ENCODE data around the gene DUOX2.

DUOX2 gene

GRCh38 chr15:45114076-45114750, at the start of gene DUOX2, which contains the start of gene DUOXA2:
Gene DUOX2 (minus strand): TSS chr15:45114172. CDS start chr15:45113411, 761 bp downstream.
Gene DUOXA2 (plus strand): TSS chr15:45114326. CDS start chr15:45114606, 280 bp downstream.
- Histone ChIP-seq H3K9ac (ENCODE audit: low read depth, low read length) (no peak within 1 kb of the TSS), H3K9me3 (ENCODE audit: control insufficient read depth, insufficient read depth, low read length) (no peaks in the 10 kb centered on the region), H3K4me3 (ENCODE audit: low read depth, low read length) (peak within 1 kb of the TSS; percentile 37), H3K27ac (ENCODE audit: low read depth, low read length) (no peak within 1 kb of the TSS), H3K4me1 (ENCODE audit: control insufficient read depth, insufficient read depth, low read length) (peaks cover 28% of the 10 kb centered on the region), H3K27me3 (ENCODE audit: control insufficient read depth, insufficient read depth, low read length) (peaks cover 98% of the 10 kb centered on the region), H3K36me3 (ENCODE audit: control insufficient read depth, insufficient read depth, low read length) (no peaks in the 10 kb centered on the region)

- H3K9ac ChIP-seq (ENCODE audit: low read depth, low read length), result no peak overlapping the region
- peaks cover 14% of the 10 kb centered on the region for H3K4me1 ChIP-seq (ENCODE audit: control insufficient read depth, insufficient read depth, low read length)
These were observed 49.5 kb upstream of the DUOX2 start for GRCh38 chr15:45163508-45163856.

GRCh38 chr15:45162771-45163507, 49.0 kb upstream of the DUOX2 start:
- no peak overlapping the region for H3K4me3 ChIP-seq (ENCODE audit: low read depth, low read length)
- H3K9ac ChIP-seq (ENCODE audit: low read depth, low read length), result no peak overlapping the region
- H3K36me3 ChIP-seq (ENCODE audit: control insufficient read depth, insufficient read depth, low read length), result no peaks in the 10 kb centered on the region
- H3K27ac ChIP-seq (ENCODE audit: low read depth, low read length), result peak overlapping the region; percentile 8
- peaks cover 15% of the 10 kb centered on the region for H3K4me1 ChIP-seq (ENCODE audit: control insufficient read depth, insufficient read depth, low read length)
- no peaks in the 10 kb centered on the region for H3K27me3 ChIP-seq (ENCODE audit: control insufficient read depth, insufficient read depth, low read length)
- no peaks in the 10 kb centered on the region for H3K9me3 ChIP-seq (ENCODE audit: control insufficient read depth, insufficient read depth, low read length)

More at GRCh38 chr15:45163508-45163856, 49.5 kb upstream of the DUOX2 start:
- no peak overlapping the region for H3K4me3 ChIP-seq (ENCODE audit: low read depth, low read length)
- H3K27ac ChIP-seq (ENCODE audit: low read depth, low read length), result no peak overlapping the region
- H3K9me3 ChIP-seq (ENCODE audit: control insufficient read depth, insufficient read depth, low read length), result no peaks in the 10 kb centered on the region
- H3K36me3 ChIP-seq (ENCODE audit: control insufficient read depth, insufficient read depth, low read length), result no peaks in the 10 kb centered on the region
- no peaks in the 10 kb centered on the region for H3K27me3 ChIP-seq (ENCODE audit: control insufficient read depth, insufficient read depth, low read length)

GRCh38 chr15:45161666-45162065, 47.7 kb upstream of the DUOX2 start:
- Histone ChIP-seq H3K36me3 (ENCODE audit: control insufficient read depth, insufficient read depth, low read length) (no peaks in the 10 kb centered on the region), H3K4me1 (ENCODE audit: control insufficient read depth, insufficient read depth, low read length) (peaks cover 14% of the 10 kb centered on the region), H3K9ac (ENCODE audit: low read depth, low read length) (no peak overlapping the region), H3K9me3 (ENCODE audit: control insufficient read depth, insufficient read depth, low read length) (no peaks in the 10 kb centered on the region), H3K27ac (ENCODE audit: low read depth, low read length) (no peak overlapping the region), H3K4me3 (ENCODE audit: low read depth, low read length) (no peak overlapping the region), H3K27me3 (ENCODE audit: control insufficient read depth, insufficient read depth, low read length) (no peaks in the 10 kb centered on the region)

GRCh38 chr15:45157974-45158373, 44.0 kb upstream of the DUOX2 start:
- Histone ChIP-seq H3K27ac (ENCODE audit: low read depth, low read length) (no peak overlapping the region), H3K36me3 (ENCODE audit: control insufficient read depth, insufficient read depth, low read length) (no peaks in the 10 kb centered on the region), H3K9ac (ENCODE audit: low read depth, low read length) (no peak overlapping the region), H3K4me1 (ENCODE audit: control insufficient read depth, insufficient read depth, low read length) (peaks cover 9% of the 10 kb centered on the region), H3K9me3 (ENCODE audit: control insufficient read depth, insufficient read depth, low read length) (no peaks in the 10 kb centered on the region), H3K27me3 (ENCODE audit: control insufficient read depth, insufficient read depth, low read length) (no peaks in the 10 kb centered on the region), H3K4me3 (ENCODE audit: low read depth, low read length) (no peak overlapping the region)

GRCh38 chr15:45156744-45157455, 42.9 kb upstream of the DUOX2 start:
- Histone ChIP-seq H3K36me3 (ENCODE audit: control insufficient read depth, insufficient read depth, low read length) (no peaks in the 10 kb centered on the region), H3K9ac (ENCODE audit: low read depth, low read length) (no peak overlapping the region), H3K4me1 (ENCODE audit: control insufficient read depth, insufficient read depth, low read length) (peaks cover 6% of the 10 kb centered on the region; the same call in 1 of the 2 replicates), H3K27me3 (ENCODE audit: control insufficient read depth, insufficient read depth, low read length) (no peaks in the 10 kb centered on the region), H3K4me3 (ENCODE audit: low read depth, low read length) (no peak overlapping the region), H3K9me3 (ENCODE audit: control insufficient read depth, insufficient read depth, low read length) (no peaks in the 10 kb centered on the region), H3K27ac (ENCODE audit: low read depth, low read length) (no peak overlapping the region)

GRCh38 chr15:45155739-45156138, 41.8 kb upstream of the DUOX2 start:
- H3K27ac ChIP-seq (ENCODE audit: low read depth, low read length), result no peak overlapping the region
- no peaks in the 10 kb centered on the region for H3K9me3 ChIP-seq (ENCODE audit: control insufficient read depth, insufficient read depth, low read length)
- peaks cover 6% of the 10 kb centered on the region; the same call in 1 of the 2 replicates for H3K4me1 ChIP-seq (ENCODE audit: control insufficient read depth, insufficient read depth, low read length)
- H3K27me3 ChIP-seq (ENCODE audit: control insufficient read depth, insufficient read depth, low read length), result no peaks in the 10 kb centered on the region
- H3K36me3 ChIP-seq (ENCODE audit: control insufficient read depth, insufficient read depth, low read length), result no peaks in the 10 kb centered on the region
- no peak overlapping the region for H3K4me3 ChIP-seq (ENCODE audit: low read depth, low read length)
- H3K9ac ChIP-seq (ENCODE audit: low read depth, low read length), result no peak overlapping the region

- Histone ChIP-seq H3K4me3 (ENCODE audit: low read depth, low read length) (no peak overlapping the region), H3K36me3 (ENCODE audit: control insufficient read depth, insufficient read depth, low read length) (no peaks in the 10 kb centered on the region), H3K27ac (ENCODE audit: low read depth, low read length) (no peak overlapping the region), H3K27me3 (ENCODE audit: control insufficient read depth, insufficient read depth, low read length) (no peaks in the 10 kb centered on the region), H3K9me3 (ENCODE audit: control insufficient read depth, insufficient read depth, low read length) (no peaks in the 10 kb centered on the region), H3K9ac (ENCODE audit: low read depth, low read length) (no peak overlapping the region), H3K4me1 (ENCODE audit: control insufficient read depth, insufficient read depth, low read length) (no peaks in the 10 kb centered on the region)
These were observed 38.2 kb upstream of the DUOX2 start for GRCh38 chr15:45151998-45152828.

- Histone ChIP-seq H3K4me1 (ENCODE audit: control insufficient read depth, insufficient read depth, low read length) (no peaks in the 10 kb centered on the region), H3K36me3 (ENCODE audit: control insufficient read depth, insufficient read depth, low read length) (no peaks in the 10 kb centered on the region), H3K27me3 (ENCODE audit: control insufficient read depth, insufficient read depth, low read length) (no peaks in the 10 kb centered on the region), H3K4me3 (ENCODE audit: low read depth, low read length) (no peak overlapping the region), H3K27ac (ENCODE audit: low read depth, low read length) (no peak overlapping the region), H3K9me3 (ENCODE audit: control insufficient read depth, insufficient read depth, low read length) (no peaks in the 10 kb centered on the region), H3K9ac (ENCODE audit: low read depth, low read length) (no peak overlapping the region)
These were observed 37.0 kb upstream of the DUOX2 start for GRCh38 chr15:45150997-45151396.

GRCh38 chr15:45150481-45150880, 36.5 kb upstream of the DUOX2 start:
- H3K4me1 ChIP-seq (ENCODE audit: control insufficient read depth, insufficient read depth, low read length), result no peaks in the 10 kb centered on the region
- no peaks in the 10 kb centered on the region for H3K27me3 ChIP-seq (ENCODE audit: control insufficient read depth, insufficient read depth, low read length)
- H3K4me3 ChIP-seq (ENCODE audit: low read depth, low read length), result no peak overlapping the region
- no peak overlapping the region for H3K27ac ChIP-seq (ENCODE audit: low read depth, low read length)
- no peaks in the 10 kb centered on the region for H3K9me3 ChIP-seq (ENCODE audit: control insufficient read depth, insufficient read depth, low read length)
- H3K9ac ChIP-seq (ENCODE audit: low read depth, low read length), result no peak overlapping the region
- H3K36me3 ChIP-seq (ENCODE audit: control insufficient read depth, insufficient read depth, low read length), result no peaks in the 10 kb centered on the region
